Endothelial cell of umbilical vein (primary cell): Measurements from ENCODE around the gene WNT2. TPM values are rescaled to one million over a fixed set of nuclear protein-coding genes. Genes with fewer than 3 reads are reported as not detected.

Source experiments
- BruUV-seq: library from RNA; stranded (reverse); fragments of 400-500 nt; replicated peaks from 2 replicates; lab custom pipeline; 2021; lab: Mats Ljungman, UMichigan
- CTCF ChIA-PET: fragments of 300-600, 350-600 bp; sonication (Branson Sonifier 250); formaldehyde crosslinking; loops from one replicate; lab custom pipeline; 2021; ENCODE audit warnings: antibody characterized with exemption, inconsistent platforms; lab: Charles Lee
- POLR2A ChIA-PET: fragments of 300-600, 350-600 bp; sonication (Branson Sonifier 250); formaldehyde crosslinking; loops from one replicate; lab custom pipeline; 2021; ENCODE audit warnings: antibody characterized with exemption, inconsistent platforms; lab: Charles Lee
- DNase-seq: peaks from one replicate; pipeline ENCODE4 v3.0.0-alpha.2; 2011; ENCODE audit warnings: low read depth, low spot score
- FAIRE-seq: peaks from 2 replicates; lab custom pipeline; 2011; peaks lifted over from hg19 to GRCh38; lab: Jason Lieb, UNC
- H2AFZ ChIP-seq: 2 replicates; pipeline ENCODE4 v1.6.0; 2012; ENCODE audit warnings: low read depth, low read length, control low read depth, inconsistent platforms
- H3K27ac ChIP-seq: 2 replicates; pipeline ENCODE4 v1.5.1; 2011; ENCODE audit warnings: low read depth, mild to moderate bottlenecking, control low read depth, low read length, moderate library complexity; ENCODE audit not compliant: insufficient read depth
- H3K27me3 ChIP-seq, 2 experiments: 2 replicates each; pipeline versions ENCODE4 v1.6.0 to v1.6.1; 2011; ENCODE audit warnings: low read length in 2 of 2, mixed read lengths in 1 of 2; ENCODE audit not compliant: control insufficient read depth in 2 of 2, insufficient read depth in 2 of 2
- H3K36me3 ChIP-seq, 2 experiments: 2 replicates in 1 of 2; 3 replicates in 1 of 2; pipeline ENCODE4 v1.5.1; 2011; ENCODE audit warnings: low read length in 2 of 2, mild to moderate bottlenecking in 1 of 2, moderate library complexity in 1 of 2; ENCODE audit not compliant: control insufficient read depth in 2 of 2, insufficient read depth in 2 of 2; ENCODE audit errors: extremely low read depth in 1 of 2
- H3K4me1 ChIP-seq: 3 replicates; pipeline ENCODE4 v1.5.1; 2011; ENCODE audit warnings: mild to moderate bottlenecking, low read length; ENCODE audit not compliant: control insufficient read depth, insufficient read depth; ENCODE audit errors: extremely low read depth
- H3K4me2 ChIP-seq: 2 replicates; pipeline ENCODE4 v1.6.1; 2011; ENCODE audit warnings: low read length, control low read depth, mixed read lengths; ENCODE audit not compliant: insufficient read depth
- H3K4me3 ChIP-seq, 3 experiments: fragments of 200-600 bp in 1 of 3; sonication (generic), shearing (Covaris generic) in 1 of 3; replicated peaks in 1 of 3; 2 replicates each; pipeline ENCODE4 v1.5.1; 2011 to 2016; ENCODE audit warnings: control low read depth in 3 of 3, low read length in 3 of 3, mild to moderate bottlenecking in 2 of 3, inconsistent platforms in 1 of 3, low read depth in 1 of 3, moderate library complexity in 1 of 3; ENCODE audit not compliant: insufficient read depth in 1 of 3
- H3K79me2 ChIP-seq: 2 replicates; pipeline ENCODE4 v1.6.0; 2012; ENCODE audit warnings: low read length, inconsistent platforms; ENCODE audit not compliant: control insufficient read depth, insufficient read depth
- H3K9ac ChIP-seq: replicated peaks from 2 replicates; pipeline ENCODE3; 2011; ENCODE audit warnings: low read length, control low read depth; ENCODE audit not compliant: insufficient read depth; ENCODE audit errors: extremely low read depth
- H3K9me1 ChIP-seq: replicated peaks from 3 replicates; pipeline ENCODE4 v1.6.0; 2011; ENCODE audit warnings: mild to moderate bottlenecking, low read length; ENCODE audit not compliant: control insufficient read depth, insufficient read depth; ENCODE audit errors: extremely low read depth
- H3K9me3 ChIP-seq: replicated peaks from 2 replicates; pipeline ENCODE4 v1.5.1; 2012; ENCODE audit warnings: low read length, inconsistent platforms; ENCODE audit not compliant: control insufficient read depth, insufficient read depth
- H4K20me1 ChIP-seq: replicated peaks from 2 replicates; pipeline ENCODE3; 2011; ENCODE audit warnings: mild to moderate bottlenecking, low read length; ENCODE audit not compliant: control insufficient read depth, insufficient read depth; ENCODE audit errors: extremely low read depth
- EZH2 ChIP-seq: IDR thresholded peaks from 2 replicates; pipeline ENCODE4 v1.6.1; 2012; ENCODE audit warnings: borderline replicate concordance, low read depth, mild to moderate bottlenecking, moderate library complexity, low read length, inconsistent platforms; ENCODE audit not compliant: severe bottlenecking
- FOS ChIP-seq: IDR thresholded peaks from 2 replicates; pipeline ENCODE4 v1.6.1; 2011; ENCODE audit warnings: mild to moderate bottlenecking, low read length, moderate library complexity, borderline replicate concordance; ENCODE audit not compliant: insufficient read depth
- GATA2 ChIP-seq: IDR thresholded peaks from 2 replicates; pipeline ENCODE4 v1.7.0; 2011; ENCODE audit warnings: low read depth, mild to moderate bottlenecking, moderate library complexity, mixed read lengths, low read length; ENCODE audit not compliant: insufficient read length, insufficient read depth
- JUN ChIP-seq: IDR thresholded peaks from 2 replicates; pipeline ENCODE4 v1.6.1; 2011; ENCODE audit warnings: borderline replicate concordance, low read depth; ENCODE audit not compliant: insufficient read length, insufficient read depth
- MYC ChIP-seq: IDR thresholded peaks from one replicate; pipeline ENCODE4 v1.6.1; 2011; ENCODE audit warnings: mild to moderate bottlenecking, low read depth, low read length
- POLR2A ChIP-seq: IDR thresholded peaks from 2 replicates; pipeline ENCODE4 v1.6.1; 2012; ENCODE audit warnings: low read depth, mild to moderate bottlenecking, control low read depth, low read length
- POLR2AphosphoS5 ChIP-seq: IDR thresholded peaks from 2 replicates; pipeline ENCODE4 v1.6.1; 2012; ENCODE audit warnings: low read depth, mild to moderate bottlenecking, control low read depth, low read length, moderate library complexity; ENCODE audit not compliant: insufficient read depth
- dilution Hi-C: fragments of 300-500 bp; cut with MboI; formaldehyde crosslinking; loops from one replicate; pipeline ENCODE4 v1.15.0; 2019; ENCODE audit warnings: low sequenced_read_pairs; ENCODE audit not compliant: extremely low pct_ligation_motif_present
- intact Hi-C: fragments of 100-400 bp; cut with micrococcal nuclease; formaldehyde crosslinking; loops from one replicate; pipeline ENCODE4 v1.10.0; 2022
- polyA plus RNA-seq, 4 experiments: library from polyadenylated mRNA; depleted of rRNA in 3 of 4; stranded (reverse) in 3 of 4; unstranded in 1 of 4; fragments of >200 nt; gene quantifications; 2 replicates each; pipeline versions ENCODE4 v1.2.1 to v1.2.3, GENCODE V29; 2011 to 2012; ENCODE audit warnings: missing spikeins in 1 of 4
- total RNA-seq: library from RNA; stranded (reverse); gene quantifications from 2 replicates; pipeline ENCODE4 v1.2.3, GENCODE V29; 2021
- TF ChIP-seq, protein P1 (sequence below): IDR thresholded peaks from 2 replicates; pipeline ENCODE4 v1.6.1; 2011; ENCODE audit not compliant: insufficient read depth, insufficient read length
- TF ChIP-seq, protein P2 (sequence below), 2 donors: IDR thresholded peaks; 1 replicate in 1 of 2; 2 replicates in 1 of 2; pipeline ENCODE4 v1.5.1; 2011; ENCODE audit warnings: low read length in 2 of 2, mild to moderate bottlenecking in 2 of 2, moderate library complexity in 2 of 2, control low read depth in 1 of 2, inconsistent platforms in 1 of 2, low read depth in 1 of 2; ENCODE audit not compliant: insufficient read depth in 1 of 2; ENCODE audit errors: extremely low read depth in 1 of 2

The WNT2 gene
- total and polyA plus RNA-seq, 2 donors (not counting 3 experiments of a cell fraction or from before 2014, with no cell fraction given), result not detected

DNA sequence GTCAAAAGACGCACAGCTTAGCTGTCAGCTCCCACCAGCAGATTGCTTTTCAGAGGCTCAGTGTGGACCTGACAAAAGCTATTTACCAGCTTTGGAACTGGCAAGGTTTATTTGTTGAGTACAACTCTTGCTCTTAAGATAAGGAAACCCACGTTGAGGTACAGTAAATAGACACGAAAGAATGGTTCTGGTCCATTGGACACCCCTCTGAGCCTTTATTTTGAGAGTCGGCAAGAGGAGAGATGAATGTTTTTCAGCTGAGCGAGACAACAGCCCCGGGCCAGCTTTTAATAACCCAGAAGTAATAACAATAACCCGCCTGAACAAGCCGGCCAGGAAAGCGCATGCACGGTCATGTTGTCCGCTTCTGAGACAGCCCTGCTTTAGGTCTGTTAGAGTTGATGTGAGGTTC, 49.0 kb downstream of the WNT2 start:
- Histone ChIP-seq H2AFZ (no peak overlapping the region), H3K4me2 (no peak overlapping the region), H3K4me3 (no peak overlapping the region), H3K9me1 (no peaks in the 10 kb centered on the region), H3K4me1 (peaks cover 14% of the 10 kb centered on the region), H4K20me1 (no peaks in the 10 kb centered on the region), H3K27ac (no peak overlapping the region), H3K79me2 (no peaks in the 10 kb centered on the region), H3K36me3 (no peaks in the 10 kb centered on the region), H3K9me3 (no peaks in the 10 kb centered on the region), H3K27me3 (peaks cover 0 to 3% of the 10 kb centered on the region in 2 experiments), H3K9ac (no peak overlapping the region)
- dilution Hi-C loops, result no loop called here
- no peak for FAIRE-seq
- DNase-seq, result no peak
- ChIA-PET CTCF (interaction anchor here (0.7 to 2.3 kb wide), 3 partner anchors 21 to 61 kb away, joined by 3 to 7 read pairs (median 3); no protein-coding TSS in a partner anchor), POLR2A (no interaction called here)
- intact Hi-C loops, result no loop called here
- no TSS peak for BruUV-seq
- TF ChIP-seq, protein P1, sequence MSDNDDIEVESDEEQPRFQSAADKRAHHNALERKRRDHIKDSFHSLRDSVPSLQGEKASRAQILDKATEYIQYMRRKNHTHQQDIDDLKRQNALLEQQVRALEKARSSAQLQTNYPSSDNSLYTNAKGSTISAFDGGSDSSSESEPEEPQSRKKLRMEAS, result no peak

DNA sequence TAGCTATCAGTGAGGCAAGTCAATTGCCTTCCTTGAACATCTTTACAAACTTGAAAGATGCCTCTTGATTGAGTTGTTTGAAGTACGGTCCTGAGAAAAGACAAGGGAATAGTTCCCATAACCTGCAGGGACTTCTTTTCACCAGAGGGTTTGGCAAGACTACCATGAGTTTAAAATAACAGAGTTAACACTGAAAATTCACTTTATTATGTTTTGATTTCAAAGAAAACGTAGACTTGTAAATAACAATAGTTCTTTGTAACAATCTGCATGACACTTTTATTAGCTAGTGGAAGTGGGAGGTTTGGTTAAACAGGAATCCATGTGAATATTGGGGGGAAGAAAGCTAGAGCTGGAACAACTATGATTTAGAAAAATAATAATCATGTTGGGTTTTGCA, 49.5 kb downstream of the WNT2 start:
- no peak for DNase-seq
- H3K4me1 ChIP-seq, result peaks cover 14% of the 10 kb centered on the region
- BruUV-seq, result no TSS peak
- no peak overlapping the region for H3K27ac ChIP-seq
- H3K9me1 ChIP-seq, result no peaks in the 10 kb centered on the region
- H3K36me3 ChIP-seq, result no peaks in the 10 kb centered on the region
- TF ChIP-seq, protein P1, result no peak
- no peak for TF ChIP-seq FOS
- TF ChIP-seq GATA2, result no peak
- no peak for TF ChIP-seq JUN
- TF ChIP-seq EZH2, result no peak
- no peak for TF ChIP-seq POLR2A
- no peak for TF ChIP-seq POLR2AphosphoS5
- TF ChIP-seq, protein P2, sequence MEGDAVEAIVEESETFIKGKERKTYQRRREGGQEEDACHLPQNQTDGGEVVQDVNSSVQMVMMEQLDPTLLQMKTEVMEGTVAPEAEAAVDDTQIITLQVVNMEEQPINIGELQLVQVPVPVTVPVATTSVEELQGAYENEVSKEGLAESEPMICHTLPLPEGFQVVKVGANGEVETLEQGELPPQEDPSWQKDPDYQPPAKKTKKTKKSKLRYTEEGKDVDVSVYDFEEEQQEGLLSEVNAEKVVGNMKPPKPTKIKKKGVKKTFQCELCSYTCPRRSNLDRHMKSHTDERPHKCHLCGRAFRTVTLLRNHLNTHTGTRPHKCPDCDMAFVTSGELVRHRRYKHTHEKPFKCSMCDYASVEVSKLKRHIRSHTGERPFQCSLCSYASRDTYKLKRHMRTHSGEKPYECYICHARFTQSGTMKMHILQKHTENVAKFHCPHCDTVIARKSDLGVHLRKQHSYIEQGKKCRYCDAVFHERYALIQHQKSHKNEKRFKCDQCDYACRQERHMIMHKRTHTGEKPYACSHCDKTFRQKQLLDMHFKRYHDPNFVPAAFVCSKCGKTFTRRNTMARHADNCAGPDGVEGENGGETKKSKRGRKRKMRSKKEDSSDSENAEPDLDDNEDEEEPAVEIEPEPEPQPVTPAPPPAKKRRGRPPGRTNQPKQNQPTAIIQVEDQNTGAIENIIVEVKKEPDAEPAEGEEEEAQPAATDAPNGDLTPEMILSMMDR (IDR thresholded peaks at IDR 0.05; ENCODE audit: extremely low read depth in 1 of 2, insufficient read depth in 1 of 2, low read depth in 1 of 2, low read length in 2 of 2), result no peak
- TF ChIP-seq MYC, result no peak
- H3K79me2 ChIP-seq, result no peaks in the 10 kb centered on the region
- H3K4me3 ChIP-seq, result no peak overlapping the region
- H2AFZ ChIP-seq, result no peak overlapping the region
- dilution Hi-C loops (no loop called here), intact Hi-C loops (no loop called here)
- peaks cover 0 to 3% of the 10 kb centered on the region in 2 experiments for H3K27me3 ChIP-seq
- CTCF ChIA-PET, result interaction anchor here (0.7 to 2.3 kb wide), 3 partner anchors 21 to 61 kb away, joined by 3 to 7 read pairs (median 3); no protein-coding TSS in a partner anchor
- no peak overlapping the region for H3K9ac ChIP-seq
- H3K4me2 ChIP-seq, result no peak overlapping the region
- H3K9me3 ChIP-seq, result no peaks in the 10 kb centered on the region
- H4K20me1 ChIP-seq, result no peaks in the 10 kb centered on the region
- POLR2A ChIA-PET, result no interaction called here
- FAIRE-seq, result no peak
